A549 (cell line): ENCODE data around the gene AZGP1. TPM values are rescaled to one million over a fixed set of nuclear protein-coding genes. Genes with fewer than 3 reads are reported as not detected.

Source experiments
- ATAC-seq, 2 experiments: fragments of 200-7000 bp in 1 of 2; fragments of >200 bp in 1 of 2; cut with Nextera tagmentation in 1 of 2; cut with Tn5 transposase in 1 of 2; 3 replicates each; pipeline versions ENCODE4 v1.8.0 to v1.9.1; 2018 to 2020; ENCODE audit warnings: mild to moderate bottlenecking in 1 of 2, moderate library complexity in 1 of 2
- CTCF ChIA-PET: fragments of 300-600 bp; sonication (Branson Sonifier 250); formaldehyde crosslinking; extraction: SDS; loops from one replicate; lab custom pipeline; 2021; ENCODE audit warnings: antibody characterized with exemption, inconsistent platforms; lab: Yijun Ruan, JAX
- POLR2A ChIA-PET: fragments of 350-600 bp; formaldehyde crosslinking; extraction: SDS; loops from one replicate; lab custom pipeline; 2021; ENCODE audit warnings: antibody characterized with exemption, inconsistent platforms; lab: Yijun Ruan, JAX
- DNase-seq, 2 experiments: peaks; one replicate each; pipeline versions ENCODE4 v3.0.0 to v3.0.0-alpha.2; 2011 to 2016; ENCODE audit warnings: low read depth in 1 of 2, low spot score in 1 of 2
- FAIRE-seq: peaks from 2 replicates; lab custom pipeline; 2011; peaks lifted over from hg19 to GRCh38; lab: Jason Lieb, UNC
- H3K27ac ChIP-seq, 2 experiments: fragments of >200 bp; sonication (Bioruptor Twin); formaldehyde crosslinking; 3 replicates each; pipeline ENCODE4 v1.5.1; 2016 to 2017
- H3K4me1 ChIP-seq: fragments of >200 bp; sonication (Bioruptor Twin); formaldehyde crosslinking; 3 replicates; pipeline ENCODE4 v1.6.1; 2016
- H3K4me2 ChIP-seq: fragments of >200 bp; sonication (Bioruptor Twin); formaldehyde crosslinking; 3 replicates; pipeline ENCODE4 v1.6.1; 2016
- H3K4me3 ChIP-seq: fragments of >200 bp; sonication (Bioruptor Twin); formaldehyde crosslinking; 3 replicates; pipeline ENCODE4 v1.5.1; 2016
- H3K9me3 ChIP-seq: fragments of >200 bp; sonication (Bioruptor Twin); formaldehyde crosslinking; 3 replicates; pipeline ENCODE4 v1.6.1; 2016
- CBX2 ChIP-seq: fragments of 200-600 bp; sonication (generic); IDR thresholded peaks from 2 replicates; pipeline ENCODE4 v1.6.1; 2016; ENCODE audit warnings: low read depth, mild to moderate bottlenecking, borderline replicate concordance
- CBX8 ChIP-seq: fragments of 200-600 bp; sonication (generic); IDR thresholded peaks from 2 replicates; pipeline ENCODE4 v1.6.1; 2016
- CEBPB ChIP-seq, 2 experiments: fragments of >200 bp in 1 of 2; sonication (Bioruptor Twin) in 1 of 2; formaldehyde crosslinking in 1 of 2; IDR thresholded peaks; 2 replicates each; pipeline ENCODE4 v1.6.1; 2012 to 2016
- ESRRA ChIP-seq: fragments of 150-350 bp; IDR thresholded peaks from 2 replicates; pipeline ENCODE4 v1.6.1; 2014; ENCODE audit warnings: mild to moderate bottlenecking, low read length, borderline replicate concordance
- FOSB ChIP-seq: fragments of 250-450 bp; sonication (Bioruptor Pico); IDR thresholded peaks from 2 replicates; pipeline ENCODE4 v1.5.0; 2020; ENCODE audit warnings: mild to moderate bottlenecking, moderate library complexity
- HOXB5 ChIP-seq: fragments of 250-450 bp; sonication (Bioruptor Pico); IDR thresholded peaks from 2 replicates; pipeline ENCODE4 v1.5.0; 2020; ENCODE audit warnings: mild to moderate bottlenecking, moderate library complexity
- JUN ChIP-seq, 2 experiments: fragments of >200 bp; sonication (Bioruptor Twin); formaldehyde crosslinking; IDR thresholded peaks; 2 replicates in 1 of 2; 3 replicates in 1 of 2; pipeline ENCODE4 v1.6.1; 2016 to 2017
- MAFK ChIP-seq: fragments of 450-650 bp; IDR thresholded peaks from 2 replicates; pipeline ENCODE4 v1.6.1; 2014; ENCODE audit not compliant: partially characterized antibody
- MAX ChIP-seq: IDR thresholded peaks from 2 replicates; pipeline ENCODE4 v1.6.1; 2012
- NFE2L2 ChIP-seq: fragments of 150-350 bp; conservative IDR thresholded peaks from 2 replicates; pipeline ENCODE4 v1.6.1; 2014; ENCODE audit warnings: low read length
- NPAS2 ChIP-seq: fragments of 250-450 bp; sonication (Bioruptor Pico); IDR thresholded peaks from 2 replicates; pipeline ENCODE4 v1.8.0; 2022; ENCODE audit warnings: mild to moderate bottlenecking, moderate library complexity, borderline replicate concordance
- POLR2A ChIP-seq: IDR thresholded peaks from 2 replicates; pipeline ENCODE4 v1.6.1; 2012; ENCODE audit warnings: mild to moderate bottlenecking, low read length
- RAD21 ChIP-seq, 2 experiments: fragments of >200 bp in 1 of 2; sonication (Bioruptor Twin) in 1 of 2; formaldehyde crosslinking in 1 of 2; IDR thresholded peaks in 1 of 2; conservative IDR thresholded peaks in 1 of 2; 2 replicates in 1 of 2; 3 replicates in 1 of 2; pipeline ENCODE4 v1.6.1; 2012 to 2018; ENCODE audit warnings: inconsistent platforms in 1 of 2
- RARB ChIP-seq: fragments of 250-450 bp; sonication (Bioruptor Pico); IDR thresholded peaks from 2 replicates; pipeline ENCODE4 v1.8.0; 2021; ENCODE audit warnings: mild to moderate bottlenecking, moderate library complexity
- REST ChIP-seq: fragments of 200-600 bp; sonication (generic); IDR thresholded peaks from 2 replicates; pipeline ENCODE4 v1.6.1; 2016; ENCODE audit warnings: antibody characterized with exemption, mild to moderate bottlenecking, moderate library complexity
- RNF2 ChIP-seq: fragments of 200-600 bp; sonication (generic); IDR thresholded peaks from 2 replicates; pipeline ENCODE4 v1.6.1; 2016; ENCODE audit warnings: low read depth, mild to moderate bottlenecking, antibody characterized with exemption, moderate library complexity, borderline replicate concordance
- TFCP2L1 ChIP-seq: fragments of 250-450 bp; sonication (Bioruptor Pico); IDR thresholded peaks from 2 replicates; pipeline ENCODE4 v1.5.0; 2021; ENCODE audit warnings: mild to moderate bottlenecking
- TP53 ChIP-seq: fragments of 250-450 bp; sonication (Bioruptor Pico); IDR thresholded peaks from 2 replicates; pipeline ENCODE4 v1.5.0; 2021; ENCODE audit warnings: mild to moderate bottlenecking, moderate library complexity
- ZC3H11A ChIP-seq: fragments of 450-650 bp; IDR thresholded peaks from 2 replicates; pipeline ENCODE4 v1.6.1; 2014; ENCODE audit warnings: antibody characterized with exemption, mild to moderate bottlenecking
- ZFP36 ChIP-seq: fragments of 450-650 bp; IDR thresholded peaks from 2 replicates; pipeline ENCODE4 v1.6.1; 2014; ENCODE audit warnings: borderline replicate concordance; ENCODE audit not compliant: partially characterized antibody
- WGBS: methylation state at CpG from one replicate; pipeline ENCODE4 v1.1.6; 2017; ENCODE audit errors: missing lambda C conversion rate; 5-methylcytosine and 5-hydroxymethylcytosine counted together
- polyA plus RNA-seq, 4 experiments: library from polyadenylated mRNA; depleted of rRNA in 3 of 4; stranded (reverse); fragments of >200 nt; fragmentation: RNase III in 1 of 4; extraction: RNeasy Plus Mini Kit Qiagen cat#74134 plus additional on column Dnase treatment in 1 of 4; gene quantifications; 2 replicates in 3 of 4; 3 replicates in 1 of 4; pipeline ENCODE4 v1.2.3, GENCODE V29; 2011 to 2017
- TF ChIP-seq, protein P1 (sequence below): fragments of 450-650 bp; IDR thresholded peaks from 2 replicates; pipeline ENCODE4 v1.6.1; 2014; ENCODE audit warnings: antibody characterized with exemption
- TF ChIP-seq, protein P2 (sequence below): IDR thresholded peaks from 2 replicates; pipeline ENCODE4 v1.6.1; 2012
- TF ChIP-seq, protein P3 (sequence below): IDR thresholded peaks from 2 replicates; pipeline ENCODE4 v1.6.1; 2012; ENCODE audit warnings: low read depth, borderline replicate concordance

AZGP1 gene
- polyA plus RNA-seq, 2 of the 4 experiments (the other 2 are of a cell fraction), result 0.13 TPM; not detected in 1

DNA sequence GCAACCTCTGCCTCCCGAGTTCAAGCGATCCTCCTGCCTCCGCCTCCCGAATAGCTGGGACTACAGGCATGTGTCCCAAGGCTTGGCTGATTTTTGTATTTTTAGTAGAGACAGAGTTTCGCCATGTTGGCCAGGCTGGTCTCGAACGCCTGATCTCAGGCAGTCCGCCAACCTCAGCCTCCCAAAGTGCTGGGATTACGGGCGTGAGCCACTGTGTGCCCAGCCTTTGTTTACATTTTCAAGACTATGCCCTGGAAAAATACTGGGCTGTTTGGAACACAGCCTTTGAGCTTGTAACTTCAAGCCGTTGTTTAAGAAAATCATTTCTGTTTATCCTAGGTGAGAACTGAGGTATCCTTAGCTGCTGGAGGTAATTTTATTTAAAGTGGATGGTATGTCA lies 41.5 kb upstream of the AZGP1 start:
- H3K4me2 ChIP-seq, result peak overlapping the region; percentile 100
- ChIA-PET CTCF (interaction anchor here (0.8 to 21.2 kb wide), 3 partner anchors 25 to 104 kb away, joined by 3 to 155 read pairs (median 4); no protein-coding TSS in a partner anchor), POLR2A (no interaction called here)
- H3K9me3 ChIP-seq, result no peaks in the 10 kb centered on the region
- WGBS, result 51% methylated on average over 11 of the region's 11 CpGs
- TF ChIP-seq CBX2, result no peak
- TF ChIP-seq TP53 (CRISPR knock-in tag), result no peak
- TF ChIP-seq RNF2, result no peak
- no peak for TF ChIP-seq NPAS2
- TF ChIP-seq MAFK, result no peak
- no peak for TF ChIP-seq HOXB5 (CRISPR knock-in tag)
- peaks cover 16% of the 10 kb centered on the region for H3K4me1 ChIP-seq
- ATAC-seq (no peak), DNase-seq (no peak), FAIRE-seq (no peak)
- peak overlapping the region; percentile 99; the same call in 1 of the 3 replicates for H3K4me3 ChIP-seq
- peak overlapping the region in 1 of 2 experiments; percentile 27; a peak in 2 of 6 replicates for H3K27ac ChIP-seq

- ChIA-PET CTCF (interaction anchor here (0.6 to 21.2 kb wide), 5 partner anchors 9 to 117 kb away, joined by 3 to 155 read pairs (median 4); no protein-coding TSS in a partner anchor), POLR2A (interaction anchor here (0.6 to 0.9 kb wide), 4 partner anchors 30 to 458 kb away, joined by 3 to 4 read pairs (median 3); partner anchors contain the start of genes MBLAC1, ZNF655 and ZSCAN21)
- H3K27ac ChIP-seq, result peak overlapping the region; percentile 98 to 99
- H3K4me3 ChIP-seq, result peak overlapping the region; percentile 99
- FAIRE-seq (no peak), ATAC-seq (peak in 1 of 2 experiments; percentile 10; a peak in 1 of 6 replicates), DNase-seq (no peak)
- H3K4me1 ChIP-seq, result peaks cover 16% of the 10 kb centered on the region
- H3K9me3 ChIP-seq, result no peaks in the 10 kb centered on the region
- peak overlapping the region; percentile 100 for H3K4me2 ChIP-seq
- WGBS, result 26% methylated on average over 11 of the region's 11 CpGs
- TF ChIP-seq FOSB (CRISPR knock-in tag) (peak; percentile 71; the same call in 1 of the 2 replicates), CBX8 (no peak)
- TF ChIP-seq, all 56 proteins: peak for 1
Measured at GRCh38 chr7:100016215-100016901, 40.5 kb upstream of the AZGP1 start.

GRCh38 chr7:100015232-100016214 lies 39.7 kb upstream of the AZGP1 start, which contains the start of gene ZKSCAN1:
Gene ZKSCAN1 (plus strand): TSS chr7:100015596. CDS start chr7:100023507, 7,911 bp downstream.
- Histone ChIP-seq H3K9me3 (no peaks in the 10 kb centered on the region), H3K4me2 (peak within 1 kb of the TSS; percentile 100), H3K4me3 (peak within 1 kb of the TSS; percentile 99), H3K27ac (peak within 1 kb of the TSS; percentile 98 to 99), H3K4me1 (peaks cover 16% of the 10 kb centered on the region)
- FAIRE-seq, result no peak
- peak; percentile 96 for DNase-seq
- CTCF ChIA-PET, result interaction anchor here (0.6 to 21.2 kb wide), 6 partner anchors 9 to 384 kb away, joined by 3 to 155 read pairs (median 4); no protein-coding TSS in a partner anchor
- ATAC-seq, result peak; percentile 97 to 99
- POLR2A ChIA-PET, result interaction anchor here (0.5 to 1.9 kb wide), 9 partner anchors 11 to 399 kb away, joined by 3 to 9 read pairs (median 4); partner anchors contain the start of genes AP4M1, MBLAC1, MCM7 and ZSCAN21
- WGBS, result 3% methylated on average over 33 of the region's 70 CpGs
- TF ChIP-seq NFE2L2, result no peak
- peak; percentile 78 to 95; a peak in 3 of 5 replicates for TF ChIP-seq JUN (IDR thresholded peaks at IDR 0.05)
- TF ChIP-seq, protein P1, sequence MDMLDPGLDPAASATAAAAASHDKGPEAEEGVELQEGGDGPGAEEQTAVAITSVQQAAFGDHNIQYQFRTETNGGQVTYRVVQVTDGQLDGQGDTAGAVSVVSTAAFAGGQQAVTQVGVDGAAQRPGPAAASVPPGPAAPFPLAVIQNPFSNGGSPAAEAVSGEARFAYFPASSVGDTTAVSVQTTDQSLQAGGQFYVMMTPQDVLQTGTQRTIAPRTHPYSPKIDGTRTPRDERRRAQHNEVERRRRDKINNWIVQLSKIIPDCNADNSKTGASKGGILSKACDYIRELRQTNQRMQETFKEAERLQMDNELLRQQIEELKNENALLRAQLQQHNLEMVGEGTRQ, result no peak
- TF ChIP-seq TP53 (CRISPR knock-in tag), result no peak
- no peak for TF ChIP-seq RAD21 (conservative IDR thresholded peaks at IDR 0.05 in 1 of 2, IDR thresholded peaks at IDR 0.05 in 1 of 2)
- 0 out of 2 replicates have a peak, but pooled peaks have one; percentile 3 for TF ChIP-seq ESRRA
- TF ChIP-seq TFCP2L1 (CRISPR knock-in tag), result 0 out of 2 replicates have a peak, but pooled peaks have one; percentile 31
- no peak for TF ChIP-seq CBX8
- TF ChIP-seq POLR2A, result peak; percentile 81
- TF ChIP-seq REST, result no peak
- no peak for TF ChIP-seq ZC3H11A
- TF ChIP-seq, protein P2, sequence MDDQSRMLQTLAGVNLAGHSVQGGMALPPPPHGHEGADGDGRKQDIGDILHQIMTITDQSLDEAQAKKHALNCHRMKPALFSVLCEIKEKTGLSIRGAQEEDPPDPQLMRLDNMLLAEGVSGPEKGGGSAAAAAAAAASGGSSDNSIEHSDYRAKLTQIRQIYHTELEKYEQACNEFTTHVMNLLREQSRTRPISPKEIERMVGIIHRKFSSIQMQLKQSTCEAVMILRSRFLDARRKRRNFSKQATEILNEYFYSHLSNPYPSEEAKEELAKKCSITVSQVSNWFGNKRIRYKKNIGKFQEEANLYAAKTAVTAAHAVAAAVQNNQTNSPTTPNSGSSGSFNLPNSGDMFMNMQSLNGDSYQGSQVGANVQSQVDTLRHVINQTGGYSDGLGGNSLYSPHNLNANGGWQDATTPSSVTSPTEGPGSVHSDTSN, result no peak
- peak; percentile 80 for TF ChIP-seq MAX
- TF ChIP-seq, protein P3, sequence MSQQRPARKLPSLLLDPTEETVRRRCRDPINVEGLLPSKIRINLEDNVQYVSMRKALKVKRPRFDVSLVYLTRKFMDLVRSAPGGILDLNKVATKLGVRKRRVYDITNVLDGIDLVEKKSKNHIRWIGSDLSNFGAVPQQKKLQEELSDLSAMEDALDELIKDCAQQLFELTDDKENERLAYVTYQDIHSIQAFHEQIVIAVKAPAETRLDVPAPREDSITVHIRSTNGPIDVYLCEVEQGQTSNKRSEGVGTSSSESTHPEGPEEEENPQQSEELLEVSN, result no peak
- no peak for TF ChIP-seq CEBPB (IDR thresholded peaks at IDR 0.05)
- no peak for TF ChIP-seq RARB (CRISPR knock-in tag)
- no peak for TF ChIP-seq ZFP36
- no peak for TF ChIP-seq RNF2
